Liver (tissue), 9 donors: Measurements from ENCODE around the gene NAA80. TPM values are rescaled to one million over a fixed set of nuclear protein-coding genes. Genes with fewer than 3 reads are reported as not detected.

ENCODE experiments used
- DNase-seq: peaks from one replicate; pipeline ENCODE4 v3.0.0-alpha.2; 2017; ENCODE audit warnings: low spot score
- H3K27ac ChIP-seq, 2 donors: one replicate each; pipeline ENCODE4 v1.7.0; 2013; ENCODE audit warnings: inconsistent platforms in 2 of 2, low read length in 2 of 2, control low read depth in 1 of 2, low read depth in 1 of 2, mild to moderate bottlenecking in 1 of 2
- H3K27me3 ChIP-seq, 4 donors: one replicate each; pipeline versions ENCODE4 v1.6.1 to v1.7.0; 2013; ENCODE audit warnings: low read length in 3 of 4, inconsistent platforms in 1 of 4, mild to moderate bottlenecking in 1 of 4, moderate library complexity in 1 of 4; ENCODE audit not compliant: control insufficient read depth in 4 of 4, insufficient read depth in 4 of 4
- H3K36me3 ChIP-seq, 4 donors: one replicate each; pipeline versions ENCODE4 v1.6.1 to v1.7.0; 2013; ENCODE audit warnings: low read length in 3 of 4, mild to moderate bottlenecking in 3 of 4, low read depth in 1 of 4, moderate library complexity in 1 of 4; ENCODE audit not compliant: control insufficient read depth in 4 of 4, insufficient read depth in 3 of 4
- H3K4me1 ChIP-seq, 4 donors: one replicate each; pipeline versions ENCODE4 v1.6.1 to v1.7.0; 2013; ENCODE audit warnings: low read length in 3 of 4, mild to moderate bottlenecking in 3 of 4, moderate library complexity in 1 of 4; ENCODE audit not compliant: control insufficient read depth in 4 of 4, insufficient read depth in 4 of 4
- H3K4me3 ChIP-seq, 3 donors: one replicate each; pipeline versions ENCODE4 v1.6.1 to v1.7.0; 2013; ENCODE audit warnings: low read length in 3 of 3, control low read depth in 1 of 3, low read depth in 1 of 3, mild to moderate bottlenecking in 1 of 3
- H3K9ac ChIP-seq, 2 donors: one replicate each; pipeline ENCODE4 v1.7.0; 2013; ENCODE audit warnings: low read length in 2 of 2, mild to moderate bottlenecking in 2 of 2, moderate library complexity in 2 of 2, control low read depth in 1 of 2, low read depth in 1 of 2
- H3K9me3 ChIP-seq, 4 donors: one replicate each; pipeline versions ENCODE4 v1.6.1 to v1.7.0; 2013; ENCODE audit warnings: low read length in 3 of 4; ENCODE audit not compliant: control insufficient read depth in 4 of 4
- EGR1 ChIP-seq, 2 donors: IDR thresholded peaks; 2 replicates each; pipeline ENCODE4 v1.6.1; 2016 to 2018; ENCODE audit warnings: antibody characterized with exemption in 2 of 2, low read depth in 2 of 2
- FOXA1 ChIP-seq: IDR thresholded peaks from 2 replicates; pipeline ENCODE4 v1.6.1; 2016; ENCODE audit warnings: antibody characterized with exemption
- FOXA2 ChIP-seq: IDR thresholded peaks from 2 replicates; pipeline ENCODE4 v1.6.1; 2016; ENCODE audit warnings: antibody characterized with exemption
- GABPA ChIP-seq, 2 donors: IDR thresholded peaks in 1 of 2; conservative IDR thresholded peaks in 1 of 2; 2 replicates each; pipeline ENCODE4 v1.6.1; 2016; ENCODE audit warnings: antibody characterized with exemption in 2 of 2, mild to moderate bottlenecking in 1 of 2, moderate library complexity in 1 of 2
- HNF4A ChIP-seq, 2 donors: conservative IDR thresholded peaks; 2 replicates each; pipeline ENCODE4 v1.6.1; 2016; ENCODE audit warnings: antibody characterized with exemption in 2 of 2, mild to moderate bottlenecking in 2 of 2
- JUND ChIP-seq, 2 donors: IDR thresholded peaks; 2 replicates each; pipeline ENCODE4 v1.6.1; 2016; ENCODE audit warnings: antibody characterized with exemption in 2 of 2
- RAD21 ChIP-seq, 2 donors: IDR thresholded peaks; 2 replicates each; pipeline ENCODE4 v1.6.1; 2016; ENCODE audit warnings: antibody characterized with exemption in 2 of 2, mild to moderate bottlenecking in 2 of 2
- RXRA ChIP-seq, 2 donors: IDR thresholded peaks; 2 replicates each; pipeline ENCODE4 v1.6.1; 2017 to 2018; ENCODE audit warnings: antibody characterized with exemption in 2 of 2, mild to moderate bottlenecking in 1 of 2
- SP1 ChIP-seq: IDR thresholded peaks from 2 replicates; pipeline ENCODE4 v1.6.1; 2018; ENCODE audit warnings: antibody characterized with exemption, mild to moderate bottlenecking
- TAF1 ChIP-seq: conservative IDR thresholded peaks from 2 replicates; pipeline ENCODE4 v1.6.1; 2016; ENCODE audit warnings: antibody characterized with exemption, mild to moderate bottlenecking
- YY1 ChIP-seq: IDR thresholded peaks from 2 replicates; pipeline ENCODE4 v1.6.1; 2016; ENCODE audit warnings: antibody characterized with exemption, mild to moderate bottlenecking
- WGBS: extraction: QIAGEN DNeasy Blood & Tissue Kit; methylation state at CpG from one replicate; pipeline ENCODE4 v1.1.7; 2013; 5-methylcytosine and 5-hydroxymethylcytosine counted together
- polyA plus RNA-seq, 2 donors: library from polyadenylated mRNA; stranded (reverse) in 1 of 2; unstranded in 1 of 2; fragments of 200-250 nt in 1 of 2; fragments of >200 nt in 1 of 2; fragmentation: Nextera tagmentation in 1 of 2; extraction: Ambion mirVana in 1 of 2; gene quantifications; one replicate each; pipeline versions ENCODE4 v1.2.1 to v1.2.3, GENCODE V29; 2013 to 2015
- total RNA-seq, 2 donors: library from RNA; depleted of rRNA; stranded (reverse); fragments of >200 nt; gene quantifications; one replicate each; pipeline ENCODE4 v1.2.3, GENCODE V29; 2014
- TF ChIP-seq, protein P1 (sequence below): IDR thresholded peaks from 2 replicates; pipeline ENCODE4 v1.6.1; 2016; ENCODE audit warnings: antibody characterized with exemption, mild to moderate bottlenecking
- TF ChIP-seq, protein P2 (sequence below): IDR thresholded peaks from 2 replicates; pipeline ENCODE4 v1.6.1; 2016; ENCODE audit warnings: antibody characterized with exemption
- TF ChIP-seq, protein P3 (sequence below): fragments of 150-350 bp; IDR thresholded peaks from 2 replicates; pipeline ENCODE4 v1.5.1; 2017; ENCODE audit warnings: improper control_type of control experiment, low read depth, low read length; ENCODE audit not compliant: missing input control
- TF ChIP-seq, protein P4 (sequence below): IDR thresholded peaks from 2 replicates; pipeline ENCODE4 v1.6.1; 2016; ENCODE audit warnings: antibody characterized with exemption
- donor health status: healthy.
- donor health status: healthy.
- donor health status: healthy.
- donor health status: healthy.
- donor health status: healthy.

NAA80 gene
- total and polyA plus RNA-seq, 4 donors = 1.6 to 5.5 (median 2.0) TPM

DNA sequence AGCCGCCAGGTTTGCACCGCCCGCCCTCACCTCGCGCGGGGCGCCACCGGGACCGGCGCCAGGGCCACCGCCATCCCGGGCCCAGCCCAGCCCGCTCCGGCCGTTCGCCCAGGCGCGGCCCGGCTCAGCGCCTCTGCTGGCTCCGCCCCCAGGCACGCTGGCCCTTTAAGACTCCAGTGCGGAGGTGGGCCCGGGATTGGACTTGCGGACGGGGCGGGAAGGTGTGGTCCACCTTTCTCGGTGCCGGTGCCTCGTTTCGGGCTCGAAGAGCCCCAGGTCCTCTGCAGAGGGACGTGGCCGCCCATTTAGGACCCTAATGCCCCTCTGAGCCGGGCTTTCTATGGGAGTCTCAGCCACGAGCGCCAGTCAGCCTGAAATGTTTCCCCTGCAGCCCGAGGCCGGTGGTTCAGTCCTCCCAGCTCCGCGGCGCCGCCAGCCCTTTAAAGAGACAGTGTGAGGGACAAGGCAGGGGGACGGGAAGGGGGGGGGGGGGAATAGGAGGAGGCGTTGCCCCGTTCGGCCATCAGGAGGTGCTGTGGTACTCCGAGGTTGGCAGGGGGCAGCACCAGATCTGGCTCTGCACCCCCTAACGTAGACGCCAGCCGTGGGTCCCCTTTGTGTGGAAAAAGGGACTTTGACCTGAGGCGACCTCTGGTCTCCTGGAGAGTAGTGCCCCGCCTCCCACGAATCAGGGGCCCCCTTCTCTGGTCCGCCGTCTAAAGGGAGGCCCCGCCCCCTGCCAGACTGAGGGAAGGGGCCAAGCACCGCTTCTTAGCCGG lies 22.3 kb upstream of the NAA80 start (continued):
- TF ChIP-seq, protein P1, sequence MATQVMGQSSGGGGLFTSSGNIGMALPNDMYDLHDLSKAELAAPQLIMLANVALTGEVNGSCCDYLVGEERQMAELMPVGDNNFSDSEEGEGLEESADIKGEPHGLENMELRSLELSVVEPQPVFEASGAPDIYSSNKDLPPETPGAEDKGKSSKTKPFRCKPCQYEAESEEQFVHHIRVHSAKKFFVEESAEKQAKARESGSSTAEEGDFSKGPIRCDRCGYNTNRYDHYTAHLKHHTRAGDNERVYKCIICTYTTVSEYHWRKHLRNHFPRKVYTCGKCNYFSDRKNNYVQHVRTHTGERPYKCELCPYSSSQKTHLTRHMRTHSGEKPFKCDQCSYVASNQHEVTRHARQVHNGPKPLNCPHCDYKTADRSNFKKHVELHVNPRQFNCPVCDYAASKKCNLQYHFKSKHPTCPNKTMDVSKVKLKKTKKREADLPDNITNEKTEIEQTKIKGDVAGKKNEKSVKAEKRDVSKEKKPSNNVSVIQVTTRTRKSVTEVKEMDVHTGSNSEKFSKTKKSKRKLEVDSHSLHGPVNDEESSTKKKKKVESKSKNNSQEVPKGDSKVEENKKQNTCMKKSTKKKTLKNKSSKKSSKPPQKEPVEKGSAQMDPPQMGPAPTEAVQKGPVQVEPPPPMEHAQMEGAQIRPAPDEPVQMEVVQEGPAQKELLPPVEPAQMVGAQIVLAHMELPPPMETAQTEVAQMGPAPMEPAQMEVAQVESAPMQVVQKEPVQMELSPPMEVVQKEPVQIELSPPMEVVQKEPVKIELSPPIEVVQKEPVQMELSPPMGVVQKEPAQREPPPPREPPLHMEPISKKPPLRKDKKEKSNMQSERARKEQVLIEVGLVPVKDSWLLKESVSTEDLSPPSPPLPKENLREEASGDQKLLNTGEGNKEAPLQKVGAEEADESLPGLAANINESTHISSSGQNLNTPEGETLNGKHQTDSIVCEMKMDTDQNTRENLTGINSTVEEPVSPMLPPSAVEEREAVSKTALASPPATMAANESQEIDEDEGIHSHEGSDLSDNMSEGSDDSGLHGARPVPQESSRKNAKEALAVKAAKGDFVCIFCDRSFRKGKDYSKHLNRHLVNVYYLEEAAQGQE = no peak
- TF ChIP-seq, protein P2, sequence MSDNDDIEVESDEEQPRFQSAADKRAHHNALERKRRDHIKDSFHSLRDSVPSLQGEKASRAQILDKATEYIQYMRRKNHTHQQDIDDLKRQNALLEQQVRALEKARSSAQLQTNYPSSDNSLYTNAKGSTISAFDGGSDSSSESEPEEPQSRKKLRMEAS = peak; percentile 99
- peak in 1 of 2 donors; percentile 83 for TF ChIP-seq EGR1 (IDR thresholded peaks at IDR 0.05; ENCODE audit: low read depth in 2 of 2)
- no peak for TF ChIP-seq TAF1
- TF ChIP-seq, protein P3, sequence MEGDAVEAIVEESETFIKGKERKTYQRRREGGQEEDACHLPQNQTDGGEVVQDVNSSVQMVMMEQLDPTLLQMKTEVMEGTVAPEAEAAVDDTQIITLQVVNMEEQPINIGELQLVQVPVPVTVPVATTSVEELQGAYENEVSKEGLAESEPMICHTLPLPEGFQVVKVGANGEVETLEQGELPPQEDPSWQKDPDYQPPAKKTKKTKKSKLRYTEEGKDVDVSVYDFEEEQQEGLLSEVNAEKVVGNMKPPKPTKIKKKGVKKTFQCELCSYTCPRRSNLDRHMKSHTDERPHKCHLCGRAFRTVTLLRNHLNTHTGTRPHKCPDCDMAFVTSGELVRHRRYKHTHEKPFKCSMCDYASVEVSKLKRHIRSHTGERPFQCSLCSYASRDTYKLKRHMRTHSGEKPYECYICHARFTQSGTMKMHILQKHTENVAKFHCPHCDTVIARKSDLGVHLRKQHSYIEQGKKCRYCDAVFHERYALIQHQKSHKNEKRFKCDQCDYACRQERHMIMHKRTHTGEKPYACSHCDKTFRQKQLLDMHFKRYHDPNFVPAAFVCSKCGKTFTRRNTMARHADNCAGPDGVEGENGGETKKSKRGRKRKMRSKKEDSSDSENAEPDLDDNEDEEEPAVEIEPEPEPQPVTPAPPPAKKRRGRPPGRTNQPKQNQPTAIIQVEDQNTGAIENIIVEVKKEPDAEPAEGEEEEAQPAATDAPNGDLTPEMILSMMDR = peak; percentile 31

- Histone ChIP-seq H3K4me3 (peak overlapping the region; percentile 81 to 96 (median 95)), H3K27me3 (no peaks in the 10 kb centered on the region), H3K36me3 (peaks cover 0 to 14% (median 4%) of the 10 kb centered on the region in 4 donors), H3K27ac (peak overlapping the region; percentile 98 to 99), H3K9me3 (no peaks in the 10 kb centered on the region), H3K4me1 (peaks cover 15 to 66% (median 53%) of the 10 kb centered on the region in 4 donors), H3K9ac (peak overlapping the region; percentile 86 to 97)
- TF ChIP-seq, protein P3 = peak; percentile 19
- TF ChIP-seq FOXA1 = no peak
- DNase-seq = peak; percentile 77
- WGBS = under 1% methylated on average over 45 of the region's 45 CpGs
These were observed 21.7 kb upstream of the NAA80 start for GRCh38 chr3:50320853-50321335.

DNA sequence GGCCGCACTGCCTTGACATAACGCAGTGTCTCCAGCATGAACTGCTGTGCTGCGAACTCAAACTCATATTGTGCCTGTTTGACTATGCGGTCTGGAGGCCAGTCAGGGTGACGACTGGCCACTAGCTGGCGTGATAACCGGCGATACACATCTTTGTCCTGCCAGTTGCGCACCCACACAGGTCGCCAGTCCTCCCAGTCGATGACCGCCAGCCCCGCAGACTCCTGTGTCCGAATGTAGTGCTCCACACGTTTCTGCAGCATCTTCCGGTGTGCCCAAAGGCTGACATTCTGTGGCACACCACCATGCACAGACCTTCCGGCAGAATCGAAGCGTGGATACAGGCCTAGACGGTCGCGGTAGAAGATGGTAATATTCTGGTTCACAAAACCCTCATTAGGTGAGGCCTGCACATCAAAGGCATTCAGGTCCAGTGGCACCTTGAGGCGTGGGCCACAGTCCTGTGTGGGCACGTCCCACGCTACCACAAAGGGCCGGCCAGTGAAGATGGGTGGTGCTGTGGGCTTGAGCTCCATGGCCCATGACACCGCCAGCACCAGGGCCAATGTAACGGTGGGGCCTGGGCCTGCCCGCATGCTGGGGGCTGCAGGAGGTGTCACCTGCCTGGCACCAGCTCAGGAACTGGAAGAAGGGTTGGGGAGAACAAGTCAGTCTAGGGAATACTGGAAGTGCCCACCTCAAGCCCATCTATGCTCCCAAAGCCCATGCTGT lies 20.9 kb upstream of the NAA80 start:
- Histone ChIP-seq H3K9ac (peak overlapping the region; percentile 86 to 97), H3K36me3 (peaks cover 0 to 10% (median 2%) of the 10 kb centered on the region in 4 donors), H3K4me1 (peaks cover 15 to 62% (median 53%) of the 10 kb centered on the region in 4 donors), H3K27ac (peak overlapping the region; percentile 98 to 99), H3K4me3 (peak overlapping the region; percentile 81 to 96 (median 95)), H3K27me3 (no peaks in the 10 kb centered on the region), H3K9me3 (no peaks in the 10 kb centered on the region)
- 80% methylated on average over 29 of the region's 29 CpGs for WGBS
- DNase-seq = no peak
- TF ChIP-seq SP1 (no peak), TAF1 (no peak), RAD21 (IDR thresholded peaks at IDR 0.05) (no peak), HNF4A (conservative IDR thresholded peaks at IDR 0.05) (no peak), FOXA2 (no peak), GABPA (IDR thresholded peaks at IDR 0.05 in 1 of 2, conservative IDR thresholded peaks at IDR 0.05 in 1 of 2) (no peak), RXRA (IDR thresholded peaks at IDR 0.05) (no peak), YY1 (no peak), JUND (IDR thresholded peaks at IDR 0.05) (no peak), EGR1 (IDR thresholded peaks at IDR 0.05; ENCODE audit: low read depth in 2 of 2) (no peak)
- TF ChIP-seq, protein P4, sequence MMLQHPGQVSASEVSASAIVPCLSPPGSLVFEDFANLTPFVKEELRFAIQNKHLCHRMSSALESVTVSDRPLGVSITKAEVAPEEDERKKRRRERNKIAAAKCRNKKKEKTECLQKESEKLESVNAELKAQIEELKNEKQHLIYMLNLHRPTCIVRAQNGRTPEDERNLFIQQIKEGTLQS = no peak
- TF ChIP-seq, protein P3 = no peak
